Lower leg skin (tissue), 3 donors: ENCODE measurements around the gene NUP188.

Experiments
- CTCF ChIP-seq, 3 donors: fragments of 450-650 bp; IDR thresholded peaks; one replicate each; pipeline ENCODE4 v1.5.1; 2016; ENCODE audit warnings: antibody characterized with exemption in 3 of 3, mild to moderate bottlenecking in 3 of 3, moderate library complexity in 2 of 3
- POLR2A ChIP-seq, 2 donors: fragments of 450-650 bp; IDR thresholded peaks; one replicate each; pipeline ENCODE4 v1.6.1; 2016 to 2017; ENCODE audit warnings: antibody characterized with exemption in 2 of 2, mild to moderate bottlenecking in 1 of 2, moderate library complexity in 1 of 2

DNA sequence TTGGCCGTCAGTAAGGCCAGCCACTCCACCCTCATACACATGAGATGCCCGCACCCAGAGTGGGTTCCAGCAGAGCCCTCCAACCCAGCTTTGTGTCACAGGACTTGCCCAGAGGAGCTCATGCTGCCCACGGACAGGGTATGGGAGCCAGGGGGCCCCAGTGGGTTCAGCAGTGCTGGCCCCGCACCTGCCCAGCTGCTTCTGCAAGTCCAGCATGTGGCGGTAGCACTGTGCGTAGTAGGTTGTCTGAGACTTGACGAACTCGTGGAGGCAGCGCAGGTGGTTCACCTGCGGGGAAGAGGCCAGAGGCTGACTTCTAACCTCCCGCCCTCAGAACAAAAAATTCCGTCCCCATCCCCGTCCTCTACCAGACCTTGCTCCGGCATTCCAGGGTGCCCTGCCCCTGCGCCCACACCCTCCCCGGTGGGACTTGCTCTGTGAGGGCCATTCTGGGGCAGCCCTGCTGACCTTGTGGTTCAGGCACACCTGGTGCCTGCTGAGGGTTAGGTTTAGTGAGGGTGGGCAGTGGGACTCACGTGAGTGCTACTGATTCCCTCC, 62.2 kb downstream of the NUP188 start:
- no peak for TF ChIP-seq CTCF (IDR thresholded peaks at IDR 0.05)
- TF ChIP-seq POLR2A (IDR thresholded peaks at IDR 0.05): no peak
